Glomerular endothelial cell (primary cell): ENCODE data around the gene EVI2B. TPM values are rescaled to one million over a fixed set of nuclear protein-coding genes. Genes with fewer than 3 reads are reported as not detected.
"Not testable (repeated sequence)": the region's sequence is repeated elsewhere in the genome, so short reads cannot be mapped to it uniquely, and the experiment has no call there.

Source experiments
- DNase-seq: peaks from one replicate; pipeline ENCODE4 v3.0.0-alpha.2; 2011; ENCODE audit warnings: low read depth, low spot score; ENCODE audit errors: extremely low read depth
- total RNA-seq: library from RNA; depleted of rRNA; stranded (reverse); fragments of >200 nt; gene quantifications from 2 replicates; pipeline ENCODE4 v1.2.3, GENCODE V29; 2015

The EVI2B gene
- total RNA-seq, 1 donor from 2014 or later: 1.6 TPM

DNA sequence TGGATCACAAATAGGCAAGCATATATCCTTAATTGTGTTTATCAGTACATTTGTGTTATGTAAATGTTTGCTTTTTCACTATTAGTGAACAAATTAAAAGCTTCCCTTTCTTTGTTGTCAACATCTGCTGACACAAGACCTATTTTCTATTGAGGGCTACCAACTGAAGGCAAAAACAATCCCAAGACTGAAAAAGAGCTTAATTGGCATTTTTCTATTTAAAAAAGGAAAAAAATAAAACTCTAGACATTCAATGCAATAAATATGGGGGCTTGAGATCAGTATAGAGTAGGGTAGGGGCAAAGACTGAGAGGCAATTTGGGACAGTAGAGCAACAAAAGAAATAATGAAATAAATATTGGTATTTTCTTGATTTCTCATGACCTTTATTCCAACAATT is 41.1 kb downstream of the EVI2B start:
- DNase-seq: no peak

GRCh38 chr17:31272236-31272635 is 41.6 kb downstream of the EVI2B start:
- no peak for DNase-seq

GRCh38 chr17:31269578-31269983 is 44.3 kb downstream of the EVI2B start:
- DNase-seq: peak; percentile 64

GRCh38 chr17:31269036-31269577 is 44.7 kb downstream of the EVI2B start:
- no peak for DNase-seq

DNA sequence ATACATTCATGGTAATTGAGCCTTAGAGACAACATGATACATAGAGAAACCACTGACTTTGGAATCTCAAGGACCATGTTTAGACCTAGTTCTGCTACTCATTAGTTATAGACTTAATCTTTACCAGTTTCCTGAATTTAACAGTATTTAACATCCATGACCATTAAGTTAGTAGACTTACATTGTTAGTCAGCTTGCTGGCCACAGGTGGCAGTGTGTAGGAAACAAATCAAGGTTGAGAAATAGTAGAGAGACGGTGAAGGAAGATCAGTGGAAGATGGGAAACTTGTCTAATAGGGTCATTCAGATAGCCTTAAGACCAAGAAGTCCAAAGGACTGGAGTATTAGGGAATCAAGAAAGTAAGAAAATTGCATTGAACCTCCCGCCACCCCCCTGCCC is 47.8 kb downstream of the EVI2B start:
- DNase-seq: no peak

DNA sequence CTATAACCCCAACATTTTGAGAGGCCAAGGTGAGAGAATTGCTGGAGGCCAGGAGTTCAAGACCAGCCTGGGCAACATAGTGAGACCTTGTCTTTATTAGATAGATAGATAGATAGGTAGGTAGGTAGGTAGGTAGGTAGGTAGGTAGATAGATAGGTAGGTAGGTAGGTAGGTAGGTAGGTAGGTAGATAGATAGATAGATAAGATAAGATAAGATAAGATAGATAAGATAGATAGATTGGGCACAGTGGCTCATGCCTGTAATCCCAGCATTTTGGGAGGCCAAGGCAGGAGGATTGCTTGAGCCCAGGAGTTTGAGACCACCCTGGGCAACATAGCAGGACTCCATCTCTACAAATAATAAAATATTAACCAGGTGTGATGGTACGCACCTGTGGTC is 50.9 kb downstream of the EVI2B start:
- not testable (repeated sequence) for DNase-seq

- no peak for DNase-seq
Measured at GRCh38 chr17:31261601-31262000, 52.3 kb downstream of the EVI2B start.

- no peak for DNase-seq
Measured at GRCh38 chr17:31260151-31260550, 53.7 kb downstream of the EVI2B start.

DNA sequence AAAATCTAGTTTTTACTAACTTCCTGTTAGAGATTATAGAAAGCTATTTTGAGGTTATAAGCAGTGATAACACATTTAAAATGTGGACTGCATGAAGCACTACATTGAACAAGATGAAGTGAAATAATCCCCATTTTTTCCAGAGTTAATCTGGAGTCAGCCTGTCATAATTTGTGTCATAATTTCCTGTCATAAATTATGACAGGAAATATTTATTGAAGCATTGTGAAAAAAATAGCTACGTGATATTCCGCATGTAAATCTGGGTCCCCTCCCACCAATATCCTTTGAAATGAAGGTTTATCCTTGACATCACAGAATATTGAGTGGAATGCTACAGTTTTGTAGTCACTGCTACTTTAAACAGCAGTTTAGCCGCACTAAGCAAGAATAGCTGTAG is 56.9 kb downstream of the EVI2B start:
- no peak for DNase-seq

- no peak for DNase-seq
Measured at GRCh38 chr17:31254654-31255053, 59.2 kb downstream of the EVI2B start.

Other genes with a start within 250 kb of the EVI2B start
- gene NF1, start 219.1 kb downstream of the EVI2B start, total RNA-seq: 28.3 and 48.1 TPM in 2 replicates
- 2.4 TPM in 1 of 2 replicates, not detected in the other for gene OMG, start 16.8 kb downstream of the EVI2B start, total RNA-seq
- gene EVI2A, start 7.6 kb upstream of the EVI2B start, total RNA-seq: 0.53 and 1.2 TPM in 2 replicates
- 1.2 TPM in 1 of 2 replicates, not detected in the other for gene RAB11FIP4, start 77.6 kb upstream of the EVI2B start, total RNA-seq